Activated T-cell treated with anti-CD3 and anti-CD28 coated beads, Interleukin-2, amount 50 U/mL, for 72 hours (primary cell): ENCODE measurements around the gene HAPLN1. TPM values are rescaled to one million over a fixed set of nuclear protein-coding genes. Genes with fewer than 3 reads are reported as not detected.
"Not testable (repeated sequence)": the region's sequence is repeated elsewhere in the genome, so short reads cannot be mapped to it uniquely, and the experiment has no call there.

Experiments
- ATAC-seq, 2 donors: fragments of 150-1000 bp; cut with Tn5 transposase; replicated peaks in 1 of 2; 2 replicates each; pipeline ENCODE4 v1.10.0; 2021; ENCODE audit warnings: moderate library complexity in 2 of 2, mild to moderate bottlenecking in 1 of 2
- DNase-seq, 2 donors: peaks; one replicate each; pipeline ENCODE4 v3.0.0; 2021 to 2022; ENCODE audit warnings: mixed read lengths in 1 of 2
- H3K27ac Mint-ChIP-seq: one replicate; pipeline ENCODE4 v1.8.0; 2022; ENCODE audit warnings: mild to moderate bottlenecking, moderate library complexity, mixed read lengths
- H3K27me3 Mint-ChIP-seq: one replicate; pipeline ENCODE4 v1.8.0; 2022; ENCODE audit warnings: low read depth, mixed read lengths
- H3K36me3 Mint-ChIP-seq, 2 donors: one replicate each; pipeline ENCODE4 v1.8.0; 2022; ENCODE audit warnings: mixed read lengths in 2 of 2, mild to moderate bottlenecking in 1 of 2; ENCODE audit not compliant: insufficient read depth in 2 of 2
- H3K4me1 Mint-ChIP-seq: one replicate; pipeline ENCODE4 v1.8.0; 2022; ENCODE audit warnings: low read depth, mixed read lengths
- H3K4me3 Mint-ChIP-seq, 2 donors: one replicate each; pipeline ENCODE4 v1.8.0; 2022; ENCODE audit warnings: mild to moderate bottlenecking in 2 of 2, mixed read lengths in 2 of 2, moderate library complexity in 2 of 2
- H3K9me3 Mint-ChIP-seq, 2 donors: one replicate each; pipeline ENCODE4 v1.8.0; 2022; ENCODE audit warnings: mixed read lengths in 2 of 2
- total RNA-seq, 2 donors: library from RNA; stranded (reverse); gene quantifications; one replicate each; pipeline ENCODE4 v1.2.3, GENCODE V29; 2022

The HAPLN1 gene
- total RNA-seq: not detected

DNA sequence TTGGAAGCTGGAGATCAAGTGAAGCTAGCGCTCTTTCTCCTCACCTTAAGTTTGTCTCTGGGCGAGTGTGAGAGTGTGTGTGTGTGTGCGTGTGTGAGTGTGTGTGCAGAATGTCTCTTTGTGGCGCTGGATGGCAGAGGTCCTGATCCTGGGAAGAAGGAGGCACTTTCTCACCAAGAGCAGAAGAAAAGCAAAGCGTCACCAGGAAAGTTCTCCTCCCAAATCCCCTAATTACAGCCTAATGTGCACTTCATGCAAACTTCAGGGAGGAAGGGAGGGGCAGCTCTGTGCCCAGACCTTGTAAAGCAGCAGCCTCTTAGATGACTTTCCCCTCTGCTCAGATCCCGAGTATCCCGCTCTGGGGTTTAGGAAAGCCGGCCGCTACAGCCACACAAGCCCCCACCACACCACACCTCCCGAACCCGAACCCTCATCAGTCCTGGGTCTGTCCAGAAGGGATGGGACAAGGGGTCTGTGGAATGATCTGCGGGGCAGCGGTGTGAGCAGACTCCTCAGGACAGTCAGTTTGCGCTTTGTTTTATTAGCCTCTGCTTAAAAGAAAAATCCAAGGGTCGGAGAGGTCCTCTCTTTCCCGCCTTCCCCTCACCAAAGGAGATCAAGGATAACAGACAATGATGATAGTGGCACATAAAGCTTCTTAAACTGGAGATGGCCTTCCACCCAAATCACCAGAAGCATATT, at the start of gene HAPLN1:
TSS of gene HAPLN1 (minus strand) at position 20 of the 702 bp plus-strand sequence. CDS start 47,332 bp downstream, outside the sequence.
- Mint-ChIP-seq H3K27ac (no peak within 1 kb of the TSS), H3K4me3 (peak within 1 kb of the TSS; percentile 80), H3K27me3 (peaks cover 56% of the 10 kb centered on the region), H3K4me1 (peaks cover 6% of the 10 kb centered on the region), H3K9me3 (no peaks in the 10 kb centered on the region), H3K36me3 (no peaks in the 10 kb centered on the region)
- ATAC-seq: no peak
- no peak for DNase-seq

DNA sequence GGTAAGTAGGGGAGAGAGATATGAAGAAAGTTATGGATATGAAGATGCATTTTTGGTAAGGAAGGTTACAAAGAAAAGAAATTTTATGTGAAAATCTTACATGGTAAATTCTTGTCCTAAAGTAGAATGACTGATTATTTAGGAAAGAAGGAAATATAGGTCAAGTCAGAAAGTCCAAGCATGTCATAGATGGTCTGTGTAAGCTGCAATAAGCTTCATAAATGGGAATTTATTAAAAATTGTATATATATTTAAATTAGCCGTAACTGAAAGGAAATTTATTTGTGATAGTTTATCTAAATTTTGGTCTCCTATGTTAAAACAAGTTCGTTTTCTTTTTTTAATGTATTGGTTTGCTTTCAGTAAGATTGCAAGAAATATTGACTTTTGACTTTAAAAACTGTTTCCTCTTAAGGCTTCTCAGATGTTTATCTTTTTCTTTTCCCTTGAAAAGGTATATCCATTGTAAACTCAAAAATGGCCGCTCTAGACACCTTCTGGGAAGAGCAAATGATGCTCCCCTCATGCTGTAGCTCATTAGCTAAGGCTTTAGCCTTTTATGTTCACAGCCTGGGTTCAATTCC, 46.8 kb upstream of the HAPLN1 start:
- H3K9me3 Mint-ChIP-seq: peaks cover 4 to 11% of the 10 kb centered on the region in 2 donors
- DNase-seq (no peak), ATAC-seq (no peak)
- no peak overlapping the region for H3K27ac Mint-ChIP-seq
- H3K36me3 Mint-ChIP-seq: peaks cover 0 to 1% of the 10 kb centered on the region in 2 donors
- H3K4me1 Mint-ChIP-seq: no peaks in the 10 kb centered on the region
- H3K27me3 Mint-ChIP-seq: no peaks in the 10 kb centered on the region
- H3K4me3 Mint-ChIP-seq: no peak overlapping the region

DNA sequence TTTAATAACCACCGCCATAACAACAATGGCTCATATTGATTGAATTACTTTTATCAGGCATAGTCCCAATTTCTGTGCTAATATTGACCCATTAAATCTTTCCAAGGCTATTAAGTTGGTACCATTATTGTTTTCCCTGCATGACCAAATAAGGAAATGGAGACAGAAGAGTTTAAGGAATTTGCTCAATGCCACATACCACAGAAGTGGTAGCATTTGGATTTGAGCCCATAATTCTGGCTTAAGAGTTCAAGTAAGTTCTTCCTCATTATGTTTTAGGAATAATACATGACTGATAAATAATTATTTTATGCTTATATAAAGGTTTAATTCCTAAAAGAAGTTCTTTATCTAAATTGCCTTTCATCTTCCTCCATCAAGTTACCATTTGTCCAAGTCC, 43.4 kb upstream of the HAPLN1 start:
- ATAC-seq (no peak), DNase-seq (no peak)
- peaks cover 6 to 10% of the 10 kb centered on the region in 2 donors for H3K9me3 Mint-ChIP-seq
- H3K36me3 Mint-ChIP-seq: peaks cover 0 to 1% of the 10 kb centered on the region in 2 donors
- H3K4me3 Mint-ChIP-seq: no peak overlapping the region
- H3K4me1 Mint-ChIP-seq: no peaks in the 10 kb centered on the region
- no peaks in the 10 kb centered on the region for H3K27me3 Mint-ChIP-seq
- H3K27ac Mint-ChIP-seq: no peak overlapping the region

DNA sequence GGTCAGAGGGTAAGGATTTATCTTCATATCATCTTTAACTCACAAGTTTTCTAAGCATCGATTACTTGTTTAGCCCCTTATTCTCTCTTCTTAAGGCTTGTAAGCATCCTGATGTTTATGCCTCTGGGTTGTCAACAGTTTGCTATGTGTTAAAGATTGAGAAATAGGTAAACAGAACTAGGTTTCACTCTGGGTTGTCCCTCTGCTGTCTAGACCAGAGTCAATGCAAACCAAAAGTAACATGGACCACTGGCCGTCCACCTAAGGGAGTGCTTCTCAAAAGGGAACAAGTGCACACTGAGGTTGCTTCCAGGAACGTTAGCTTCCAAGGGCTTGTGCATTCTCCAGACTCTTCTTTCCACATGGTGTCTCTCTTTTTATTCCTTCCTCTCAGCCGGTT, 39.9 kb upstream of the HAPLN1 start:
- DNase-seq: no peak
- H3K27me3 Mint-ChIP-seq: peaks cover 11% of the 10 kb centered on the region
- ATAC-seq: no peak
- H3K9me3 Mint-ChIP-seq: peaks cover 2 to 3% of the 10 kb centered on the region in 2 donors
- H3K4me1 Mint-ChIP-seq: no peaks in the 10 kb centered on the region
- H3K36me3 Mint-ChIP-seq: no peaks in the 10 kb centered on the region
- H3K4me3 Mint-ChIP-seq: no peak overlapping the region
- H3K27ac Mint-ChIP-seq: no peak overlapping the region

DNA sequence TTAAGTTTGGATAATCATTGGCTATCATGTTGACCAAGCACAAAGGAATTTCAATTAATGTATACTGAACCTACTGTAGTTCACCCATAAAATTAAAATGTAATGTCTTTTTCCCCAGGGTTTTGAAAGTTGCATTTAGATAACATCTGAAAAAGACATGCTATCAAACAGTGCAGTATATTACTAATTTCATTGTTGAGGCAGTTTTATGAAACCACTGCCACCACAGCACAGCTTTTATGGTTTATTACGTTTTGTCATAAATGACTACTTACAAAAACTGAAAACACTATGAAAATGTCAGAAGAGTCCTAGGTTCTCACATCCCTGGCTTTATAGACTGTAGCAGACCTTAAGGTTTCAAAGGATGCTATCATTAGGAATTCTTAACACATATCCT, 32.0 kb upstream of the HAPLN1 start:
- peaks cover 0 to 3% of the 10 kb centered on the region in 2 donors for H3K36me3 Mint-ChIP-seq
- ATAC-seq (no peak), DNase-seq (no peak)
- no peak overlapping the region for H3K27ac Mint-ChIP-seq
- H3K4me1 Mint-ChIP-seq: no peaks in the 10 kb centered on the region
- H3K9me3 Mint-ChIP-seq: peaks cover 6% of the 10 kb centered on the region in 2 donors
- H3K4me3 Mint-ChIP-seq: no peak overlapping the region
- H3K27me3 Mint-ChIP-seq: peaks cover 11% of the 10 kb centered on the region

DNA sequence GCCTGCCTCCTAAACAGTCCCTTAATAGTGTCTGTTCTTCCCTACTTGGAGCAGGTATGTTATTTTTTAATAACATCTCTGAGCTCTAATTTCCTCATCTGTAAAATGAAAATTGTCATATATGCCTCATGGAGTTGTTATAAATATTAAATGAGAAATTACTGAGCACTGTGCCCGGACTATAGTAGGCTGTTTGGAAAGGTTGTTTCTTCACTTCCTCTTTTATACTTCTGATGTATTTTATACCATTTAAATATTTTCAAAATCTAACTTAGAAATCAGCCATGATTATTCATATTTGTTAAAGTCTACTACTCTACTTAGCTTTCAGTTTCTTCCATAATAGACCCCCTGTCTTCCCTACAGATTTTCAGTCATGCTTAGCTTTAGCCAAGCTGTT, 30.5 kb upstream of the HAPLN1 start:
- H3K4me1 Mint-ChIP-seq: no peaks in the 10 kb centered on the region
- ATAC-seq (no peak), DNase-seq (no peak)
- H3K4me3 Mint-ChIP-seq: no peak overlapping the region
- peaks cover 0 to 3% of the 10 kb centered on the region in 2 donors for H3K36me3 Mint-ChIP-seq
- H3K27ac Mint-ChIP-seq: no peak overlapping the region
- H3K27me3 Mint-ChIP-seq: peaks cover 4% of the 10 kb centered on the region
- peaks cover 6 to 8% of the 10 kb centered on the region in 2 donors for H3K9me3 Mint-ChIP-seq

DNA sequence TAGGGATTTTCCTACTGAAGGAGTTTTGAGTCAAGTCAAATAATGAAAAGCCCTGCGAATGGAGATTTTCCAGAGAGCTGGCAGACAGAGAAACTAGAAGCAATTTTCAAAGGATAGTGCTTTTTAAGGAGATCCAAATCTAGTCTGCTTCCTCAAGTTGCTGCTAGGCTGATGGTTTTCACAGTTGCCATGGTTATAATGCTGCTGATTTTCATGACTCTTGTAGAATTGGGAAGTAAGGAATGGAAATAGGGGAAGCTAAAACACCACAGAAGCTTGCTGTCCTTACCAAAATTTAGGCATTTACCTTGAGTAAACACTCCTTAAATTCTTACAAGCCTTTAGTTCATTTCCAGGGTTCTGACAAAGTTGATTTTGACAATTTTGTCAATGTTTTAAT, 30.1 kb upstream of the HAPLN1 start:
- Mint-ChIP-seq H3K27me3 (no peaks in the 10 kb centered on the region), H3K4me1 (no peaks in the 10 kb centered on the region), H3K4me3 (no peak overlapping the region), H3K27ac (no peak overlapping the region), H3K9me3 (peaks cover 6 to 8% of the 10 kb centered on the region in 2 donors), H3K36me3 (peaks cover 0 to 3% of the 10 kb centered on the region in 2 donors)
- DNase-seq (no peak), ATAC-seq (no peak)

DNA sequence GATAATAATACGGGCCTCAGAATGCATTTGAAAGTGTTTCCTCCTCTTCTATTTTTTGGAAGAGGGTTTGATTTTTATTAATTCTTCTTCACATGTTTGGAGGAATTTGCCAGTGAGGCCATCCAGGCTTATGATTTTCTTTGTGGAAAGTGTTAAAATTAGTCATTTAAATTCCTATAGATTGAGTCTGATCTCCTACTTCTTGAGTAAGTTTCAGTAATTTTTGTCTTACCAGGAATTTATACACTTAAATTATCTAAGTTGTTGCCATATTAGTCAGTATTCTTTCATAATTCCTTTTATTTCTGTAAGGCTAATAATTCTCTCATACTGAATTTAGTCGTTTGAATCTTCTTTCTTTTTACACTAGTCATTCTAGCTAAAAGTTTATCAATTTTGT, 25.2 kb upstream of the HAPLN1 start:
- H3K9me3 Mint-ChIP-seq: peaks cover 6 to 8% of the 10 kb centered on the region in 2 donors
- DNase-seq (no peak), ATAC-seq (no peak)
- no peak overlapping the region for H3K27ac Mint-ChIP-seq
- no peaks in the 10 kb centered on the region for H3K27me3 Mint-ChIP-seq
- H3K4me1 Mint-ChIP-seq: no peaks in the 10 kb centered on the region
- H3K36me3 Mint-ChIP-seq: peaks cover 0 to 3% of the 10 kb centered on the region in 2 donors
- H3K4me3 Mint-ChIP-seq: no peak overlapping the region

DNA sequence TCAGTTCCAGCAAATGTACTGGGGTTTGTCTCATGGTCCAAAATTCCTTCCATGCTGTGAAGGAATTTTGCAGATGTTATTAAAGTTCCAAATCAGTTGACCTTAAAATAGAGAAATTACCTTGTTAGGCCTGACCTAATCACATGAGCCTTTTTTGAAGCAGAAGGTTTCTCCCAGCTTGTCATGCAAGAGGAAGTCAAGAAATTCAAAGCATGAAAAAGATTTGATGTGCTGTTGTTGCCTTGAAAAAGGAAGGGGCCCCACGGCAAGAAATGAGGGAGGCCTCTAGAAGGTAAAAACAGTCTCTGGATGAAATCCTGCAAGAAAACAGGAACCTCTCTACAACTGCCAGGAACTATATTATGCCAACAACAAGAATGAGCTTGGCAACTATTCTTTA, 24.2 kb upstream of the HAPLN1 start:
- Mint-ChIP-seq H3K4me1 (no peaks in the 10 kb centered on the region), H3K36me3 (peaks cover 0 to under 1% of the 10 kb centered on the region in 2 donors), H3K4me3 (no peak overlapping the region), H3K27me3 (no peaks in the 10 kb centered on the region), H3K9me3 (peaks cover 4 to 8% of the 10 kb centered on the region in 2 donors), H3K27ac (no peak overlapping the region)
- ATAC-seq: no peak
- DNase-seq: no peak

DNA sequence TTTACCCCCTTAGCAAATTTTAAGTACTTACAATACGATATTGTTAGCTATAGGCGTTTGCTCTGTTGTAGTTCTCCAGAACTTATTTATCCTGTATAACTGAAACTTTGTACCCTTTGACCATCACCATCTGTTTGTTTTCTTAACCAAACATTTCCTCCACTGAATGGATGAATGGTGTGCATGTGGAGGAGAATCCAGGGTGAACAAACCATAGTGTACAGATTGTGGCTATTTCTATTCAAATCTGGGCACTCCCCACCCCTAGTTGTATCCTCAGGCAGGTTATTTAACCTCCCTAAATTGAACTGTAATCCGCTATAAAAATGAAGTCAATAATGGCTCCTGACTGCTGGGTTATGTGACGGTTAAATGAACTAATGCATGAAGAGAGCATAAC, 21.4 kb upstream of the HAPLN1 start:
- ATAC-seq (no peak), DNase-seq (no peak)
- Mint-ChIP-seq H3K9me3 (peaks cover 0 to under 1% of the 10 kb centered on the region in 2 donors), H3K27ac (no peak overlapping the region), H3K4me1 (no peaks in the 10 kb centered on the region), H3K27me3 (no peaks in the 10 kb centered on the region), H3K36me3 (no peaks in the 10 kb centered on the region), H3K4me3 (no peak overlapping the region)

DNA sequence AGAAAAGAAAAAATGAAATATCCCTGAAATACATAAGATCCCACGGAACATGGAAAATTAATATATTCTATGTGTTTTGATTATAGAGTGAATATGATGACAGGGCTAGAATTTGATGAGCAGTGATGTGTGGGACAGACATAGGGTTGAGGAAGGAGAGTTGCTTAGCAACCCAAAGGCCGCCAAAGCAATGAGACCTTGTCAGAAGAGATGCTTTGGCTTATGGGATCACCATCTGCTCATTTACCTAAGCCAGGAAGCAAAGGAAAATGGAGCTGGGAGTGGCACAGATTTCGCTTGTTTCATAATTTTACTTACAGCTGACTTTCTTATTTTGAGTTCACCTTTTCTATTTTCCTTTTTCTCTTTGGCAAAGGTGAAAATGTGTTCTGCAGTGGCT, 20.9 kb upstream of the HAPLN1 start:
- Mint-ChIP-seq H3K27me3 (no peaks in the 10 kb centered on the region), H3K9me3 (no peaks in the 10 kb centered on the region), H3K36me3 (no peaks in the 10 kb centered on the region), H3K4me3 (no peak overlapping the region), H3K27ac (no peak overlapping the region), H3K4me1 (no peaks in the 10 kb centered on the region)
- ATAC-seq (no peak), DNase-seq (no peak)

DNA sequence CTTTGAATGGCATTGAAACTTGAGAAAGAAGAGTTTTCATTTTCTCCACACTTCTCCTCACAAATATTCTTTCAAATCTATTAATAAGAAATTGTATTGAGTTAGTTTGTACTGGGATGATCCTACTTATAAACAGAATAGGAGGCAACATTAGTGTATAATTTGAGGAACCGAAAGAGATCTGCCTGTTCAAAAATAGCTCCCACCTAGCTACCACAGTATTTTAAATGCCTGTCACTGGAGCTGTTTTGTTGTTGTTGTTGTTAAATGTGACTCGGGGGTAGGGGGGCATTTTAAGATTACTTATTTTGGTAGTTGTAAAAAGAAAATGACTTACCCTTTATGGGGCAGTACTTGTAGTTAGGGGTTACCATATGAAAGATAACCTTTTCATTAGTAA, 20.1 kb upstream of the HAPLN1 start:
- Mint-ChIP-seq H3K27me3 (no peaks in the 10 kb centered on the region), H3K27ac (no peak overlapping the region), H3K9me3 (no peaks in the 10 kb centered on the region), H3K4me1 (no peaks in the 10 kb centered on the region), H3K4me3 (no peak overlapping the region), H3K36me3 (no peaks in the 10 kb centered on the region)
- DNase-seq (no peak), ATAC-seq (no peak)

DNA sequence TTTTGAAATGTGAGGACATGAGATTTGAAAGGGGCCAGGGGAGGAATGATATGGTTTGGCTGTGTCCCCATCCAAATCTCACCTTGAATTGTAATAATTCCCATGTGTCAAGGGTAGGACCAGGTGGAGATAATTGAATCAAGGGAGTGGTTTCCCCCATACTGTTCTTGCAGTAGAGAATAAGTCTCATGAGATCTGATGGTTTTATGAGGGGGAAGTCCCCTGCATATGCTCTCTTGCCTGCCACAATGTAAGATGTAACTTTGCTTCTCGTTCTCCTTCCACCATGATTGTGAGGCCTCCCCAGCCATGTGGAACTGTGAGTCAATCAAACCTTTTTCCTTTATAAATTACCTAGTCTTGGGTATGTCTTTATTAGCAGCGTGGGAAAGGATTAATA, 15.5 kb upstream of the HAPLN1 start:
- H3K4me3 Mint-ChIP-seq, H3K27ac Mint-ChIP-seq, DNase-seq: not testable (repeated sequence)

DNA sequence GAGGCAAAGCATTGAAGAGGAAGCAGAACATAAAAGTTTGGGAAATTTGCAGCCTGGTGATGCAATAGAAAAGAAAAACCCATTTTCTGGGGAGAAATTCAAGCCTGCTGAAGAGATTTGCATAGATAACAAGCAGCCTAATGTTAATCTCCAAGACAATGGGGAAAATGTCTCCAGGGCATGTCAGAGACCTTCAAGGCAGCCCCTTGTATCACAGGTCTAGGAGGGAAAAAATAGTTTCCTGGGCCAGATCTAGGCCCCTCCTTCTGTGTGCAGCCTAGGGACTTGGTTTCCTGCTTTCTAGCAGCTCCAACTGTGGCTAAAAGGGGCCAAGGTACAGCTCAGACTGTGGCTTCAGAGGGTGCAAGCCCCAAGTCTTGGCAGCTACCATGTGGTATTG, 14.4 kb upstream of the HAPLN1 start:
- not testable (repeated sequence) for H3K4me3 Mint-ChIP-seq, H3K27me3 Mint-ChIP-seq, H3K27ac Mint-ChIP-seq, DNase-seq, ATAC-seq, H3K36me3 Mint-ChIP-seq, H3K9me3 Mint-ChIP-seq, H3K4me1 Mint-ChIP-seq

More for the DNA sequence above, 15.5 kb upstream of the HAPLN1 start:
- H3K4me1 Mint-ChIP-seq, H3K9me3 Mint-ChIP-seq, ATAC-seq, H3K27me3 Mint-ChIP-seq, H3K36me3 Mint-ChIP-seq: not testable (repeated sequence)
